ENCODE data around the gene CMTM6.

DNA sequence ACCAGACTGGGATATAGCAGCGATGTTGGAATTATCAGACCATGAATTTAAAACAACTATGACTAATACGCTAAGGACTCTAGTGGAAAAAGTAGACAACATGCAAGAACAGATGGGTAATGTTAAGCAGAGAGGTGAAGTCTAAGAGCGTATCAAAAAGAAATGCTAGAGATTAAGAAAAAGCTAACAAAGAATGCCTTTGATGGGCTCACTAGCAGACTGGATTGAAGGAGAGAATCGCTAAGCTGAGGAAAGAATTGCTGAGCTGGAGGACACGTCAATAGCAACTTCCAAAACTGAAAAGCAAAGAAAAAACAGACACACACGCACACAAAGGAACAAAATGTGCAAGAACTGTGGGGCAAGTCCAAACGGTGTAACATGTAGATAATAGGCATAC, 20.0 kb upstream of the CMTM6 start:
- TF ChIP-seq, protein P1, sequence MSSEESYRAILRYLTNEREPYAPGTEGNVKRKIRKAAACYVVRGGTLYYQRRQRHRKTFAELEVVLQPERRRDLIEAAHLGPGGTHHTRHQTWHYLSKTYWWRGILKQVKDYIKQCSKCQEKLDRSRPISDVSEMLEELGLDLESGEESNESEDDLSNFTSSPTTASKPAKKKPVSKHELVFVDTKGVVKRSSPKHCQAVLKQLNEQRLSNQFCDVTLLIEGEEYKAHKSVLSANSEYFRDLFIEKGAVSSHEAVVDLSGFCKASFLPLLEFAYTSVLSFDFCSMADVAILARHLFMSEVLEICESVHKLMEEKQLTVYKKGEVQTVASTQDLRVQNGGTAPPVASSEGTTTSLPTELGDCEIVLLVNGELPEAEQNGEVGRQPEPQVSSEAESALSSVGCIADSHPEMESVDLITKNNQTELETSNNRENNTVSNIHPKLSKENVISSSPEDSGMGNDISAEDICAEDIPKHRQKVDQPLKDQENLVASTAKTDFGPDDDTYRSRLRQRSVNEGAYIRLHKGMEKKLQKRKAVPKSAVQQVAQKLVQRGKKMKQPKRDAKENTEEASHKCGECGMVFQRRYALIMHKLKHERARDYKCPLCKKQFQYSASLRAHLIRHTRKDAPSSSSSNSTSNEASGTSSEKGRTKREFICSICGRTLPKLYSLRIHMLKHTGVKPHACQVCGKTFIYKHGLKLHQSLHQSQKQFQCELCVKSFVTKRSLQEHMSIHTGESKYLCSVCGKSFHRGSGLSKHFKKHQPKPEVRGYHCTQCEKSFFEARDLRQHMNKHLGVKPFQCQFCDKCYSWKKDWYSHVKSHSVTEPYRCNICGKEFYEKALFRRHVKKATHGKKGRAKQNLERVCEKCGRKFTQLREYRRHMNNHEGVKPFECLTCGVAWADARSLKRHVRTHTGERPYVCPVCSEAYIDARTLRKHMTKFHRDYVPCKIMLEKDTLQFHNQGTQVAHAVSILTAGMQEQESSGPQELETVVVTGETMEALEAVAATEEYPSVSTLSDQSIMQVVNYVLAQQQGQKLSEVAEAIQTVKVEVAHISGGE (CRISPR knock-in tag; IDR thresholded peaks at IDR 0.05): no peak
- no peak for TF ChIP-seq POLR2AphosphoS5 (IDR thresholded peaks at IDR 0.05; ENCODE audit: low read length)
- TF ChIP-seq, protein P2, sequence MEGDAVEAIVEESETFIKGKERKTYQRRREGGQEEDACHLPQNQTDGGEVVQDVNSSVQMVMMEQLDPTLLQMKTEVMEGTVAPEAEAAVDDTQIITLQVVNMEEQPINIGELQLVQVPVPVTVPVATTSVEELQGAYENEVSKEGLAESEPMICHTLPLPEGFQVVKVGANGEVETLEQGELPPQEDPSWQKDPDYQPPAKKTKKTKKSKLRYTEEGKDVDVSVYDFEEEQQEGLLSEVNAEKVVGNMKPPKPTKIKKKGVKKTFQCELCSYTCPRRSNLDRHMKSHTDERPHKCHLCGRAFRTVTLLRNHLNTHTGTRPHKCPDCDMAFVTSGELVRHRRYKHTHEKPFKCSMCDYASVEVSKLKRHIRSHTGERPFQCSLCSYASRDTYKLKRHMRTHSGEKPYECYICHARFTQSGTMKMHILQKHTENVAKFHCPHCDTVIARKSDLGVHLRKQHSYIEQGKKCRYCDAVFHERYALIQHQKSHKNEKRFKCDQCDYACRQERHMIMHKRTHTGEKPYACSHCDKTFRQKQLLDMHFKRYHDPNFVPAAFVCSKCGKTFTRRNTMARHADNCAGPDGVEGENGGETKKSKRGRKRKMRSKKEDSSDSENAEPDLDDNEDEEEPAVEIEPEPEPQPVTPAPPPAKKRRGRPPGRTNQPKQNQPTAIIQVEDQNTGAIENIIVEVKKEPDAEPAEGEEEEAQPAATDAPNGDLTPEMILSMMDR (IDR thresholded peaks at IDR 0.05 in 2 of 3, conservative IDR thresholded peaks at IDR 0.05 in 1 of 3; ENCODE audit: control insufficient read depth in 2 of 3, extremely low read depth in 1 of 3, insufficient read depth in 1 of 3, low read depth in 3 of 3, low read length in 3 of 3): no peak
- TF ChIP-seq PAX8 (IDR thresholded peaks at IDR 0.05): no peak
- TF ChIP-seq CHD2 (IDR thresholded peaks at IDR 0.05; ENCODE audit: borderline replicate concordance, low read depth, low read length): no peak
- no peak for TF ChIP-seq NFYB (IDR thresholded peaks at IDR 0.05; ENCODE audit: insufficient read depth, low read depth, low read length)

Data from GM12878 (cell line).